ENCODE data around the gene BAIAP2L2. TPM values are rescaled to one million over a fixed set of nuclear protein-coding genes. Genes with fewer than 3 reads are reported as not detected.

BAIAP2L2 gene
- total RNA-seq, 4 donors from 2014 or later: 0.58 TPM; not detected in 3

DNA sequence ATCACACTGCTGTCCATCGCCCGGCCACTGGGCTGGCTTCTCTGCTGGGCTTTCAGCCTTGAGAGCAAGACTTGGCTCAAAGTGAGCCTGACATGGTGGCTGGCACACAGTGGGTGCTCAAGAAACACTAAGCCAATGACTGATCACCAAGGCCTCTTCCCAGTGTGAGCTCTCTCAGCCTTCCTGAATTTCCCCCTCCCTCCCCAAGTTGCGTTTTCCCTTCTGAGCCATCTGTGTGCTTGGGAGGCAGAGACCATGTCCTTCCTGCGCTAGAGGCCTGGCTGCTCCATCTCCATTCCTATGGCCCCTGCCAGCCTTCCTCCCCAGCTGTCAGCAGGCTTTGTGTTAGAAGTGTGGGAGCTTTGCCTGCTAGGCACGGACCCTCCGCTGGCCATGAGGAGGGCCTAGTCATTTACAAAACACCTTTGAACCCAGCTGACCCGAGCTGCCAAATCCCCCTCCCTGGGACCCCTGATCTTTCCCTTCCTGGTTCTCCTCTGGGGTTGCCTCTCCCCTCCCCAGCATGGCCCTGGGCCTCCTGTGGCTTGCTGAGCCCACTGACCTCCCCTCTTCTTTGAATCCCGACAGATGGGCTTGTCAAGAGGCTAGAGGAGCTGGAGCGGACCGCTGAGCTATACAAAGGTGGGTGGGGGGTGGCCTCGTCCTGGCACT, 40.1 kb downstream of the BAIAP2L2 start:
- Histone ChIP-seq H3K27ac (peak overlapping the region; percentile 22 to 92 (median 82)), H3K9me3 (no peaks in the 10 kb centered on the region), H3K4me3 (no peak overlapping the region), H3K27me3 (no peaks in the 10 kb centered on the region), H3K36me3 (peaks cover 0 to 98% of the 10 kb centered on the region in 2 donors), H3K4me1 (peaks cover 0 to 47% (median 18%) of the 10 kb centered on the region in 3 donors)
- 62% methylated on average over 2 to 5 of the region's 11 CpGs for WGBS, 2 donors (ENCODE audit: low coverage in 1 of 2)
- ATAC-seq: no peak
- no peak for TF ChIP-seq POLR2AphosphoS5 (IDR thresholded peaks at IDR 0.05)
- TF ChIP-seq, protein P1, sequence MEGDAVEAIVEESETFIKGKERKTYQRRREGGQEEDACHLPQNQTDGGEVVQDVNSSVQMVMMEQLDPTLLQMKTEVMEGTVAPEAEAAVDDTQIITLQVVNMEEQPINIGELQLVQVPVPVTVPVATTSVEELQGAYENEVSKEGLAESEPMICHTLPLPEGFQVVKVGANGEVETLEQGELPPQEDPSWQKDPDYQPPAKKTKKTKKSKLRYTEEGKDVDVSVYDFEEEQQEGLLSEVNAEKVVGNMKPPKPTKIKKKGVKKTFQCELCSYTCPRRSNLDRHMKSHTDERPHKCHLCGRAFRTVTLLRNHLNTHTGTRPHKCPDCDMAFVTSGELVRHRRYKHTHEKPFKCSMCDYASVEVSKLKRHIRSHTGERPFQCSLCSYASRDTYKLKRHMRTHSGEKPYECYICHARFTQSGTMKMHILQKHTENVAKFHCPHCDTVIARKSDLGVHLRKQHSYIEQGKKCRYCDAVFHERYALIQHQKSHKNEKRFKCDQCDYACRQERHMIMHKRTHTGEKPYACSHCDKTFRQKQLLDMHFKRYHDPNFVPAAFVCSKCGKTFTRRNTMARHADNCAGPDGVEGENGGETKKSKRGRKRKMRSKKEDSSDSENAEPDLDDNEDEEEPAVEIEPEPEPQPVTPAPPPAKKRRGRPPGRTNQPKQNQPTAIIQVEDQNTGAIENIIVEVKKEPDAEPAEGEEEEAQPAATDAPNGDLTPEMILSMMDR (IDR thresholded peaks at IDR 0.05): no peak
- TF ChIP-seq EP300 (IDR thresholded peaks at IDR 0.05): no peak
- TF ChIP-seq POLR2A (IDR thresholded peaks at IDR 0.05): no peak

DNA sequence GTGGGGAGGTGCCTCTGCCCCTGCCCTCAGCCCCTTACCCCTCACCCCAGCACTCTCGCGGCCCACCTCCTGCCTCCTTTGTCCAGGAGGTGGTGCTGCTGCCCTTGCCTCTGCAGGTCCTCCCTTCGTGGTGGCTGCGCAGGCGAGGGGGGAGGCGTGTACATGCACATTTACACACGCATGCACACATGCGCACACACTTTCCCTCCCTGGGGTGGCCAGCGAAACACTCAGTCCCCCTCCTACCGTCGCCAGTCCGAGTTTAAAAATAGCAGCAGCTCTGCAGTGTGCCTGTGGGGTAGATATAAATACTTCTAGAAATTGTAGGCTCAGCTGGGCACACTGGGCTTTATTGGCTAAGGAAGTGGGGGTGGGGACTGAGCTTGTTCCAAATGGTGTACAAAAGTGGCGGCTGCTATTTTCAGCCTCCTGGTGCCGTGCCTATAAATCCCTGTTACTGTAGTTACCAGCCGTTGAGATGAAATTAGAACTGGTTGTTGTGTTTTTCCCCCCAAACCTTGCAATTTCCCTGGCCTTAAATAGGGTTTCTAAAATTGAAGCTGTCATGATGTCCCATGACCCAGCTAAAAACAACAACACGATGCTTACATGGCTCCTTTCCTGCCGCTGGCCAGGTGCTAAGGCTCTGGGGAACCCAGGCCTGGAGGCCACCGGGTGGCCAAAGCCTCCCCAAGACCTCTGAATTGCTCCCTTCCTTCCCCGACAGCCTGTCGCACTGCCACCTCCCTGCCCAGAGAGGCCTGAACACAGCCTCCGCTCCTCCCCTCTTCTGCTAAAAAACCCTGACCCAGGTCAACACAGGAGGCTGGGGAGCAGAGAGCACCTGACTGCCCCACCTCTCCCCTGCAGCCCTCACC, 40.9 kb downstream of the BAIAP2L2 start:
- peaks cover 0 to 47% (median 18%) of the 10 kb centered on the region in 3 donors for H3K4me1 ChIP-seq
- peak; percentile 83 for ATAC-seq
- H3K36me3 ChIP-seq: peaks cover 0 to 98% of the 10 kb centered on the region in 2 donors
- H3K9me3 ChIP-seq: no peaks in the 10 kb centered on the region
- TF ChIP-seq, protein P1 (IDR thresholded peaks at IDR 0.05): peak in 3 of 4 experiments; percentile 51 to 89 (median 62)
- no peak for TF ChIP-seq POLR2A (IDR thresholded peaks at IDR 0.05)
- peak; percentile 60 for TF ChIP-seq POLR2AphosphoS5 (IDR thresholded peaks at IDR 0.05)
- peak overlapping the region in 1 of 2 donors; percentile 3 for H3K4me3 ChIP-seq
- H3K27ac ChIP-seq: peak overlapping the region; percentile 25 to 92 (median 82)
- 28 to 47% methylated on average over 6 to 10 of the region's 21 CpGs for WGBS, 2 donors (ENCODE audit: low coverage in 1 of 2)
- no peaks in the 10 kb centered on the region for H3K27me3 ChIP-seq

DNA sequence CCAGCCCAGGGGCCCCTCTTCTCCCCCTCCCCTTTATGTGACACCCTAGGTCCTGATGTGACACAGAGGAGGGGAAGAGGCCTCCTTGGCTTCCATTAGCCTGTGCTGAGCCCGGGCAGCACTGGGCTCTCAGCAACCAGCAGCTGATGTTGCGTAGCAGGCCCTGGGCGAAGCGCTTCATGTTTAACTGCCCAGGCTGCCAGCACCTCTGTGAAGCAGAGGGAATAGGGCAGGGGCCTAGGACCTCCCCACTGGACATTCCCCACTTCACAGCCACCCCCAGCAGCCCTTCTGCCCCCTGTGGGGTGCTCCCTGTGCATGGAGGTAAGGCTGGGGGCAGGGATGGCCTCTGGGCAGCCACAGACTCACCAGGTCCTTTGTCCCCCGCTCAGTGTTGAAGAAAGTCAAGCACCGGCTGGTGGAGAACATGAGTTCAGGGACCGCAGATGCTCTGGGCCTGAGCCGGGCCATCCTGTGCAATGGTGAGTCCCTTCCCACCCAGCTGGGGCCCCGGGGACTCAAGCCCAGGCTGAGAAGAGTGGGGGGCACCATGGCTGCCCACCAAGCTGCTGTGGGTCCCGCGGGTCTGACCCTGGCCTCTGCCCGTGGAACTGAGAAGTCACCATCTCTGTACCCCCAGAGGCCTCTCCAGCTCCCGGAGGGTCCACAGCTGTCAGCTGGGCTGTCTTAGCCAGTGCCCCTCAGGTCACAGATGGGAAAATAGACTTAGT, 41.7 kb downstream of the BAIAP2L2 start:
- peak overlapping the region; percentile 25 to 92 (median 82) for H3K27ac ChIP-seq
- peaks cover 0 to 98% of the 10 kb centered on the region in 2 donors for H3K36me3 ChIP-seq
- TF ChIP-seq EP300 (IDR thresholded peaks at IDR 0.05) (no peak), POLR2A (IDR thresholded peaks at IDR 0.05) (no peak), POLR2AphosphoS5 (IDR thresholded peaks at IDR 0.05) (no peak)
- TF ChIP-seq, protein P1 (IDR thresholded peaks at IDR 0.05): no peak
- WGBS, 2 donors (ENCODE audit: low coverage in 1 of 2): no CpG with 5 or more reads among the region's 13 CpGs
- H3K9me3 ChIP-seq: no peaks in the 10 kb centered on the region
- ATAC-seq: no peak
- peaks cover 0 to 47% (median 18%) of the 10 kb centered on the region in 3 donors for H3K4me1 ChIP-seq
- peak overlapping the region in 1 of 2 donors; percentile 3 for H3K4me3 ChIP-seq
- H3K27me3 ChIP-seq: no peaks in the 10 kb centered on the region

DNA sequence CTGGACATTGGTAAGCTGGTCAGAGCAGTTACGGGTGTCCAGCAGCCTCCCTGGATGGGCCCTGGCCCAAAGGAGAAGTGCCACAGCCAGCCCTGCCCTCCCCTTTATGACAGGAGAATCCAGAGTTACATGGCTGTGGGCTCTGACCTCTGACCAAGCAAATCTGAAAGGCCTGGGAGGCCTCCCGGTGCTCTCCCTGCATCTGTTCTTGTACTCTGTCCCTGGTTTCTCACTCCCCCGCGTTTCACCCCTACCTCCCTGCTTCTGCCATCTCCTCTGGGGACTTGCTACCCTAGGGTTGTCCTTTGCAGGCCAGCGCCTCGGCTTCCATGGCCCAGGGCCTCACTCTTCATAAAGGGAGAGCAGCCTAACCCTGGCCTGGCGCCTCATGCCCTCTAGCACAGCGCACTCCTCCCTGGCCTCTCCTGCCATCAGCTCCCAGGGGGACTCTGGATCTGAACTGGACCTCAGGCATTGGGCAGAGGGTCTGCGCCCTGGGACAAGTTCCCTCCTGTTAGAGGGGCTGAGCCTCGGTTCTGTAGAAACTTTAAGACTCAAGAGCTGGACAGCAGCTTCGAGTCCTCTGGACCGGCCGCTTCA, 42.6 kb downstream of the BAIAP2L2 start:
- peaks cover 0 to 51% (median 18%) of the 10 kb centered on the region in 3 donors for H3K4me1 ChIP-seq
- H3K36me3 ChIP-seq: peaks cover 0 to 97% of the 10 kb centered on the region in 2 donors
- TF ChIP-seq EP300 (IDR thresholded peaks at IDR 0.05) (no peak), POLR2A (IDR thresholded peaks at IDR 0.05) (no peak), POLR2AphosphoS5 (IDR thresholded peaks at IDR 0.05) (no peak)
- TF ChIP-seq, protein P1 (IDR thresholded peaks at IDR 0.05): no peak
- H3K4me3 ChIP-seq: no peak overlapping the region
- peak overlapping the region in 3 of 4 donors; percentile 78 to 92 (median 85) for H3K27ac ChIP-seq
- no peak for ATAC-seq
- WGBS, 2 donors (ENCODE audit: low coverage in 1 of 2): 83% methylated on average over 2 of the region's 13 CpGs; no CpG with 5 or more reads in 1 of the 2 donors
- H3K9me3 ChIP-seq: no peaks in the 10 kb centered on the region
- no peaks in the 10 kb centered on the region for H3K27me3 ChIP-seq
